ENCODE measurements around the gene RORB.

DNA sequence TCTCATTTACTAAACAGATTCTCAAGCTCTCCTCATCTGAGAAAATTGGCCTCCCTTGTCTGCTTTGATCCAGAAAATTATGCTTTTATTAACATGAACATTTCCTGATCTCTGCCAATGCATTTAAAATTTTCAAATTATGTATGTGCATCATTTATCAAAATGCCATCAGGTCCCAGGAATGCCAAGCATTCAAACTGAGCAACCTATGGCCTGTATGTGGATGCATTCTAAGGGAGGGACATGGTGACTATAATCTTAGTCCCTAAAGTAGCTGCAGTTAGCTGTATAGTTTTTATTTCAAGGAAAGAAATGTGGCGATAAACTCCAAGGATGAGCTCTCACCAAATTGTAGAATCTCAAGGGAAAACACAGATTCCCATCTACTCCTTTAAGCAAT, 9.7 kb upstream of the RORB start:
- TF ChIP-seq EZH2 (IDR thresholded peaks at IDR 0.05) (no peak), POLR2AphosphoS5 (IDR thresholded peaks at IDR 0.05; ENCODE audit: borderline replicate concordance, low read depth, low read length) (no peak)

All from SK-N-MC (cell line).